IMR-90 (cell line): ENCODE results near the gene SULT1E1.

Source experiments
- CEBPB ChIP-seq: IDR thresholded peaks from 2 replicates; pipeline ENCODE4 v1.6.1; 2012; ENCODE audit warnings: low read depth, low read length, improper control_type of control experiment
- FOS ChIP-seq: fragments of 150-350 bp; IDR thresholded peaks from 2 replicates; pipeline ENCODE4 v1.6.1; 2016; ENCODE audit warnings: low read depth, low read length
- MAZ ChIP-seq: IDR thresholded peaks from 2 replicates; pipeline ENCODE4 v1.6.1; 2012; ENCODE audit warnings: low read depth, mild to moderate bottlenecking, low read length, improper control_type of control experiment, moderate library complexity, borderline replicate concordance
- MXI1 ChIP-seq: IDR thresholded peaks from 2 replicates; pipeline ENCODE4 v1.6.1; 2012; ENCODE audit warnings: low read depth, mild to moderate bottlenecking, low read length, moderate library complexity, borderline replicate concordance
- POLR2A ChIP-seq: IDR thresholded peaks from 2 replicates; pipeline ENCODE4 v1.6.1; 2012; ENCODE audit warnings: mild to moderate bottlenecking, low read depth, low read length
- RAD21 ChIP-seq: IDR thresholded peaks from 2 replicates; pipeline ENCODE4 v1.6.1; 2012; ENCODE audit warnings: low read length, improper control_type of control experiment
- SMC3 ChIP-seq: fragments of 150-350 bp; IDR thresholded peaks from 2 replicates; pipeline ENCODE4 v1.6.1; 2016; ENCODE audit warnings: low read depth, mild to moderate bottlenecking, antibody characterized with exemption, low read length, moderate library complexity
- TF ChIP-seq, protein P1 (sequence below): conservative IDR thresholded peaks from 2 replicates; pipeline ENCODE4 v1.5.1; 2012; ENCODE audit warnings: mild to moderate bottlenecking, low read depth, low read length, improper control_type of control experiment
- TF ChIP-seq, protein P2 (sequence below): fragments of 150-350 bp; IDR thresholded peaks from 2 replicates; pipeline ENCODE4 v1.6.1; 2017; ENCODE audit warnings: mild to moderate bottlenecking, antibody characterized with exemption, low read length, low read depth

DNA sequence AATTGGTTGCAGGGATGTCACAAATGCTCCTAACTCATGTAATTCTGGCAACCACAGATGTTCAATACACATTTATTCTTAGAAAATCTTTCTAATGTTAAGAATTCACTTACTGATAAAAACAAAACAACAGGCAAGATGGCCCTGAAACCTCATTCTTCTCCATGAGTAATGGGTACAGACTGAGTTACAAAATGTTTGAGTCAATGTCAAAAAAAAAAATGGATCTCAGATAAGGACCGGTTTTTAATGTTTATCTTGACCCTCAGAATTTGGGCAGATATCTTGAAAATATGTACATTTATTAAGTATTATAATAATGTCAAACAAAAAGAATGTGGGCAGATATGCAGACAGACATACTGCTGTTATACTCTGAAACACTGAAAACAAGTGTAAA, 1.8 kb upstream of the SULT1E1 start:
- TF ChIP-seq POLR2A (no peak), SMC3 (no peak), FOS (no peak), MXI1 (no peak), MAZ (no peak), CEBPB (no peak), RAD21 (no peak)
- TF ChIP-seq, protein P1, sequence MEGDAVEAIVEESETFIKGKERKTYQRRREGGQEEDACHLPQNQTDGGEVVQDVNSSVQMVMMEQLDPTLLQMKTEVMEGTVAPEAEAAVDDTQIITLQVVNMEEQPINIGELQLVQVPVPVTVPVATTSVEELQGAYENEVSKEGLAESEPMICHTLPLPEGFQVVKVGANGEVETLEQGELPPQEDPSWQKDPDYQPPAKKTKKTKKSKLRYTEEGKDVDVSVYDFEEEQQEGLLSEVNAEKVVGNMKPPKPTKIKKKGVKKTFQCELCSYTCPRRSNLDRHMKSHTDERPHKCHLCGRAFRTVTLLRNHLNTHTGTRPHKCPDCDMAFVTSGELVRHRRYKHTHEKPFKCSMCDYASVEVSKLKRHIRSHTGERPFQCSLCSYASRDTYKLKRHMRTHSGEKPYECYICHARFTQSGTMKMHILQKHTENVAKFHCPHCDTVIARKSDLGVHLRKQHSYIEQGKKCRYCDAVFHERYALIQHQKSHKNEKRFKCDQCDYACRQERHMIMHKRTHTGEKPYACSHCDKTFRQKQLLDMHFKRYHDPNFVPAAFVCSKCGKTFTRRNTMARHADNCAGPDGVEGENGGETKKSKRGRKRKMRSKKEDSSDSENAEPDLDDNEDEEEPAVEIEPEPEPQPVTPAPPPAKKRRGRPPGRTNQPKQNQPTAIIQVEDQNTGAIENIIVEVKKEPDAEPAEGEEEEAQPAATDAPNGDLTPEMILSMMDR, result no peak
- TF ChIP-seq, protein P2, sequence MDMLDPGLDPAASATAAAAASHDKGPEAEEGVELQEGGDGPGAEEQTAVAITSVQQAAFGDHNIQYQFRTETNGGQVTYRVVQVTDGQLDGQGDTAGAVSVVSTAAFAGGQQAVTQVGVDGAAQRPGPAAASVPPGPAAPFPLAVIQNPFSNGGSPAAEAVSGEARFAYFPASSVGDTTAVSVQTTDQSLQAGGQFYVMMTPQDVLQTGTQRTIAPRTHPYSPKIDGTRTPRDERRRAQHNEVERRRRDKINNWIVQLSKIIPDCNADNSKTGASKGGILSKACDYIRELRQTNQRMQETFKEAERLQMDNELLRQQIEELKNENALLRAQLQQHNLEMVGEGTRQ, result no peak
